ENCODE data around the gene HOXB7.

HOXB7 gene

GRCh38 chr17:48564188-48565021 lies 46.4 kb downstream of the HOXB7 start:
- no peak for DNase-seq

- no peak for DNase-seq
Measured at GRCh38 chr17:48563867-48564187, 47.0 kb downstream of the HOXB7 start.

GRCh38 chr17:48563385-48563838 lies 47.4 kb downstream of the HOXB7 start:
- no peak for DNase-seq

- DNase-seq, result no peak
Measured at GRCh38 chr17:48562934-48563333, 47.9 kb downstream of the HOXB7 start.

GRCh38 chr17:48561884-48562810 lies 48.7 kb downstream of the HOXB7 start:
- peak; percentile 87 for DNase-seq

- DNase-seq, result no peak
Measured at GRCh38 chr17:48559840-48560817, 50.7 kb downstream of the HOXB7 start.

GRCh38 chr17:48559122-48559839 lies 51.5 kb downstream of the HOXB7 start:
- no peak for DNase-seq

- no peak for DNase-seq
Measured at GRCh38 chr17:48558831-48559121, 52.0 kb downstream of the HOXB7 start.

- DNase-seq, result no peak
Measured at GRCh38 chr17:48558057-48558830, 52.6 kb downstream of the HOXB7 start.

All from fibroblast of upper back skin (primary cell).